SJCRH30 (cell line): ENCODE data around the gene MACF1. TPM values are rescaled to one million over a fixed set of nuclear protein-coding genes. Genes with fewer than 3 reads are reported as not detected.
A peak's percentile ranks its signal among the peaks of the same experiment; 100 is the strongest.

Experiments used
- DNase-seq, 2 experiments: peaks; one replicate each; pipeline ENCODE4 v3.0.0-alpha.2; 2015 to 2020
- H3K27ac ChIP-seq: fragments of 250-450 bp; sonication (Bioruptor Pico); 2 replicates; pipeline ENCODE4 v1.5.1; 2020; ENCODE audit warnings: mild to moderate bottlenecking, moderate library complexity
- H3K27me3 ChIP-seq: fragments of 250-450 bp; sonication (Bioruptor Pico); 2 replicates; pipeline ENCODE4 v1.5.1; 2020; ENCODE audit warnings: mild to moderate bottlenecking, moderate library complexity
- H3K36me3 ChIP-seq: fragments of 250-450 bp; sonication (Bioruptor Pico); 2 replicates; pipeline ENCODE4 v1.5.1; 2020; ENCODE audit warnings: mild to moderate bottlenecking, moderate library complexity
- H3K4me1 ChIP-seq: fragments of 250-450 bp; sonication (Bioruptor Pico); 2 replicates; pipeline ENCODE4 v1.5.1; 2020; ENCODE audit warnings: mild to moderate bottlenecking, moderate library complexity
- H3K4me3 ChIP-seq: fragments of 250-450 bp; sonication (Bioruptor Pico); 2 replicates; pipeline ENCODE4 v1.5.1; 2020; ENCODE audit warnings: mild to moderate bottlenecking, moderate library complexity
- H3K9me3 ChIP-seq: fragments of 250-450 bp; sonication (Bioruptor Pico); replicated peaks from 2 replicates; pipeline ENCODE4 v1.5.1; 2020; ENCODE audit warnings: mild to moderate bottlenecking, moderate library complexity
- total RNA-seq: library from RNA; depleted of rRNA; stranded (reverse); fragments of >200 nt; shearing (Covaris generic); gene quantifications from 2 replicates; pipeline ENCODE4 v1.2.3, GENCODE V29; 2014

Gene MACF1
- total RNA-seq, 1 experiment from 2014 or later, result 172 TPM

GRCh38 chr1:39310691-39311090 is 106.2 kb downstream of the MACF1 start:
- no peaks in the 10 kb centered on the region for H3K27me3 ChIP-seq
- H3K9me3 ChIP-seq, result no peaks in the 10 kb centered on the region
- H3K4me1 ChIP-seq, result no peaks in the 10 kb centered on the region
- no peak for DNase-seq
- H3K4me3 ChIP-seq, result no peak overlapping the region
- H3K36me3 ChIP-seq, result peaks cover 62% of the 10 kb centered on the region
- no peak overlapping the region for H3K27ac ChIP-seq

- H3K36me3 ChIP-seq, result peaks cover 76% of the 10 kb centered on the region
- no peak overlapping the region for H3K27ac ChIP-seq
- no peaks in the 10 kb centered on the region for H3K9me3 ChIP-seq
- no peaks in the 10 kb centered on the region for H3K4me1 ChIP-seq
- no peaks in the 10 kb centered on the region for H3K27me3 ChIP-seq
- H3K4me3 ChIP-seq, result no peak overlapping the region
- DNase-seq, result no peak
Measured at GRCh38 chr1:39317111-39317510, 112.6 kb downstream of the MACF1 start.

- Histone ChIP-seq H3K27me3 (no peaks in the 10 kb centered on the region), H3K27ac (no peak overlapping the region), H3K4me3 (no peak overlapping the region), H3K36me3 (peaks cover 73% of the 10 kb centered on the region), H3K9me3 (no peaks in the 10 kb centered on the region), H3K4me1 (no peaks in the 10 kb centered on the region)
- DNase-seq, result peak in 1 of 2 experiments; percentile 12
Measured at GRCh38 chr1:39317910-39318633, 113.6 kb downstream of the MACF1 start.

DNA sequence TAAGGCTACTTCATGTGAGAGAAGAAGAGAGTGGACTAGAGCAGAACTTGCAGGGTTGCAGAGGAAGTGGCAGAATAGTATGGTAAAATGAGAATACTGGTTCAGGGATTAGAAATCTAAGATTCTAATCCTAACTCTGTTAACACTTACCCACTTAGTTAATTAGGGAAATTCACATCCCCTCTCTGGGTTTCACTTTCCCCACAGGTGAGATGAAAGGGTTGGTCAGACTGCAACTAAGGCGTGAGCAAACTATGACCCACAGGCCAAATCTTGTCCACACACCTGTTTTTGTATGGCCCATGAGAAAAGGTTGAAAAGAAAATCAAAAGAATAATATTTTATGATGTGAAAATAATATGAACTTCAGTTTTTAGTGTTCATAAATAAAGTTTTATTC is 117.5 kb downstream of the MACF1 start:
- H3K27me3 ChIP-seq, result no peaks in the 10 kb centered on the region
- H3K27ac ChIP-seq, result no peak overlapping the region
- H3K4me1 ChIP-seq, result no peaks in the 10 kb centered on the region
- DNase-seq, result no peak
- H3K9me3 ChIP-seq, result no peaks in the 10 kb centered on the region
- peaks cover 76% of the 10 kb centered on the region for H3K36me3 ChIP-seq
- no peak overlapping the region for H3K4me3 ChIP-seq

DNA sequence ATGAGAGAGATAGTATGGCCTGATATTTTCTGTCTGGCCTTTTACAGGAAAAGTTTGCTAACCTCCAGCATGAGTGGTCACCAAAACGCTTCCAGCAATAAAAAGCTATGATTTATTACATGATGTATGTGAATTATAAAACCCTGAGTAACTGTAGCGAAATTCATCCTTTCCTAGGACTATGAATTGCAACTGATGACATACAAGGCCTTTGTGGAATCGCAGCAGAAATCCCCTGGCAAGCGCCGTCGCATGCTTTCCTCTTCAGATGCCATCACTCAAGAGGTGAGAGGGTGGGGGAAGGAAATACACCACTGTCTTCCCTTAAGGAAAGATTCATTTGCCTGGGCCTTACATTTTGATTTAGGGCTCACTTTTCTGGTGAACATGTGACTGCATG is 117.9 kb downstream of the MACF1 start:
- H3K27me3 ChIP-seq, result no peaks in the 10 kb centered on the region
- H3K4me1 ChIP-seq, result no peaks in the 10 kb centered on the region
- no peak overlapping the region for H3K4me3 ChIP-seq
- no peaks in the 10 kb centered on the region for H3K9me3 ChIP-seq
- no peak overlapping the region for H3K27ac ChIP-seq
- no peak for DNase-seq
- peaks cover 76% of the 10 kb centered on the region for H3K36me3 ChIP-seq

DNA sequence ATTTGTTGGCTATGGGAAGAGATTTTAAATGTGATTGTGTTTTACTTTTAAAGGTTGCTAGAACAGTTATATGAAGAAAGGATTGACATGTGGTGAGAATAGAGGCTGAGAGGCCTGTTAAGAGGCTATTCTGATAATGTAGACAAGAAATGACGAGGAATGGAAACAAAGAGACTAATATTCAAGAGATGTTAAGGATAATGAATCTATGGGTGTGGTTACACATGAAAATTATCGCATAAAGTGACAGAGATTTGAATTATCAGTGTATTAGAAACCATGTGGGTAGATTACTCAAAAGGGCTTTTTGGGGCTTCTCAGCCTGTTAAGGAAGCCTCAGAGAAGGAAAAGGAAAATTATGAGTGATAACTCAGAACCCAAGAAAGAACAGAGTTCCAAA is 120.4 kb downstream of the MACF1 start:
- Histone ChIP-seq H3K27me3 (no peaks in the 10 kb centered on the region), H3K9me3 (no peaks in the 10 kb centered on the region), H3K4me1 (no peaks in the 10 kb centered on the region), H3K4me3 (no peak overlapping the region), H3K36me3 (peaks cover 71% of the 10 kb centered on the region), H3K27ac (no peak overlapping the region)
- no peak for DNase-seq

DNA sequence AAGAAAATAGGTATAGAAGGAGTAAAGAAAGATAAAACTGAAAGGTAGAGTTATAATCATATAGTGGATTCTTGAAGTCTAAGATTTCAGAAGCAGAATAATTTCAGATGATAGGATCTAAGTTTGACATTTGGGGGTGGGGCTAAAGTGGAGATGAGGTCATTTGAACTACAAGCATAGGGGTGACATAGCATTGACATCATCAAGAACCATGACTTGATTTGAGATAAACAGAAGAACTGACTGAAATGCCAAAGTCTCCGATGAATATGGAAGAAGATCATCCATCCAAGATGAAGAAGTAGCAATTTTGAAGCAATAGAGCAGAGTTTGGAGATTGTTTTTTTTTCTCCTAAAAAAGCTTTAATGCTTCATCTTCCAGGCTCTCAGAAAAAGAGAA is 122.3 kb downstream of the MACF1 start:
- no peaks in the 10 kb centered on the region for H3K9me3 ChIP-seq
- H3K27me3 ChIP-seq, result no peaks in the 10 kb centered on the region
- peaks cover 63% of the 10 kb centered on the region for H3K36me3 ChIP-seq
- no peak overlapping the region for H3K27ac ChIP-seq
- no peak overlapping the region for H3K4me3 ChIP-seq
- DNase-seq, result no peak
- H3K4me1 ChIP-seq, result no peaks in the 10 kb centered on the region

- H3K27ac ChIP-seq, result no peak overlapping the region
- no peaks in the 10 kb centered on the region for H3K27me3 ChIP-seq
- no peak for DNase-seq
- no peak overlapping the region for H3K4me3 ChIP-seq
- peaks cover 64% of the 10 kb centered on the region for H3K36me3 ChIP-seq
- no peaks in the 10 kb centered on the region for H3K4me1 ChIP-seq
- no peaks in the 10 kb centered on the region for H3K9me3 ChIP-seq
Measured at GRCh38 chr1:39328095-39328494, 123.6 kb downstream of the MACF1 start.

DNA sequence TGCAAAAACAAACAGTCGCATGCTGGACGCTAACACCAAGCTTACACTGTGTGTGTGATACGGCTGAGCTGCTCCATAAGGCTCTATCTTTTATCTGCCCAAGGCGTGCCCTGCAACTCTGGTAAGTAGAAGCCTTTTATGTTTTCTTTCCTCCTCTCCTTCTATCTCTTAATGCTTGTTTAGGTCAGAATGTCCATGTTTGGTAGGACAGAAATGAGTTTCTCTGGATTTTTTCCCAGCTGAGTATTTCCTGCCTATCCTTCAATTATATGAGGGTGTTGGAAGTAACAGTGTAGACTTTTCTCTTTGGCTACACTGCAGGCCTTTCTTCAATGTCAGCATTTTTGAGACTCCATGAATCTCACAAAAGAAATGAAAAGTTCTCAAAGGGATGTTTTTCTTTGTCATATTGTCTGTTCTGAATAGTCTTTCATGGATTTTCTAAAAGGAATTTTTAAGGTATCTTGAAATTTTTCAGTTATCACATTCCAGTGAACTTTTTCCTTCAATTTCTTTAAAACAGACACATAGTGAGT is 124.2 kb downstream of the MACF1 start:
- no peaks in the 10 kb centered on the region for H3K27me3 ChIP-seq
- DNase-seq, result no peak
- H3K9me3 ChIP-seq, result no peaks in the 10 kb centered on the region
- H3K27ac ChIP-seq, result no peak overlapping the region
- no peaks in the 10 kb centered on the region for H3K4me1 ChIP-seq
- H3K4me3 ChIP-seq, result no peak overlapping the region
- peaks cover 64% of the 10 kb centered on the region for H3K36me3 ChIP-seq

DNA sequence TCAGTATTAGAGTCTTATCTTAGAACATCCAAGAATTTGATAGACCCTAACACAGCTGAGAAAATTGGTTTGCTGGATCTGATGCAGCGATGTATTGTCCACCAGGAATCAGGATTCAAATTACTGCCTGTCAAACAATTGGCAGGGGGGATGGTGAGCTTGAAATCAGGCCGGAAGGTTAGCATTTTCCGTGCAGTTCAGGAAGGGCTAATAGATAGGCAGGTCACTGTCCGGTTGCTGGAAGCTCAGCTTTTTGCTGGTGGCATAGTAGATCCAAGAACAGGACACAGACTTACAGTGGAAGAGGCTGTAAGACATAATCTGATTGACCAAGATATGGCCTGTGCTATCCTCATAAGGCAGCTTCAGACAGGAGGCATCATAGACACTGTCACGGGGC is 127.2 kb downstream of the MACF1 start:
- DNase-seq, result no peak
- Histone ChIP-seq H3K4me1 (no peaks in the 10 kb centered on the region), H3K27ac (no peak overlapping the region), H3K27me3 (no peaks in the 10 kb centered on the region), H3K9me3 (no peaks in the 10 kb centered on the region), H3K36me3 (peaks cover 47% of the 10 kb centered on the region), H3K4me3 (no peak overlapping the region)

GRCh38 chr1:39332291-39332690 is 127.8 kb downstream of the MACF1 start:
- no peak for DNase-seq

DNA sequence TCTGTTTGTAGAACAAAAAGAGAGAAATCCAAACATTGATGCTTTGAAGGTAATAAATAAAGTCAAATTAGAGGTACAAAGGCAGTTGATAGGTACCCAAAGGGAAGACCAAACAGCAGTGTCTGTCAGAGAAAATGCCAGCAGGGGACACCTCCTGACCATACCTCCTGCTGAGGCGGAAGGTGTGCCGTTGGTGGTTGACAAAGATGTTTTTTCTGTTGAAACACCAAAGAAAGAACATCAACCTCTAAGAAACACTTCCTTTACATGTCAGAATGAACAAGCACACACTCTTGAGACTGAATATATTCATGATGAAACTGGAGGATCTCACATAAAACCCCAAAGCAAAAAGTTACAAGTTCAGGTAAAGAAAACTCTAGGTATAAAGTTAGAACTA is 128.3 kb downstream of the MACF1 start:
- no peak for DNase-seq
- H3K9me3 ChIP-seq, result no peaks in the 10 kb centered on the region
- H3K4me1 ChIP-seq, result no peaks in the 10 kb centered on the region
- H3K27ac ChIP-seq, result no peak overlapping the region
- no peak overlapping the region for H3K4me3 ChIP-seq
- H3K27me3 ChIP-seq, result no peaks in the 10 kb centered on the region
- H3K36me3 ChIP-seq, result peaks cover 42% of the 10 kb centered on the region

More at GRCh38 chr1:39332291-39332690, 127.8 kb downstream of the MACF1 start:
- no peak overlapping the region for H3K4me3 ChIP-seq
- peaks cover 47% of the 10 kb centered on the region for H3K36me3 ChIP-seq
- no peaks in the 10 kb centered on the region for H3K27me3 ChIP-seq
- H3K27ac ChIP-seq, result no peak overlapping the region
- no peaks in the 10 kb centered on the region for H3K9me3 ChIP-seq
- no peaks in the 10 kb centered on the region for H3K4me1 ChIP-seq

DNA sequence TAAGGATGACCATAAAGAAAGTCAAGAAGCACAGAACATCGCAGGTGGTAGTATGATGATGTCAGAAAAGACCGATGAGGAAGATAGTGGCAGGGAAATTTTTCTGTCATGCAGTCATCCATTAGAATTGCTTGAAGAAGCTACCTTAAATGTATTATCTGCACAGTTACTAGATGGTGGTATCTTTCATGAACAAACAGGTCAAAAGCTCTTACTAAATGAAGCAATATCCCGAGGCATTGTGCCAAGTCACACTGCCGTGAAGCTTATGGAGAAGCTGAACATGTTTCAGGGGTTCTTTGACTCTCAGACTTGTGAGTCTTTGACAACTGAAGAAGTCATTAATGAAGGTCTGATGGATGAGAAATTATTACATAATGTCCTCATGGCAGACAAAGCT is 128.8 kb downstream of the MACF1 start:
- Histone ChIP-seq H3K27ac (no peak overlapping the region), H3K9me3 (no peaks in the 10 kb centered on the region), H3K36me3 (peaks cover 42% of the 10 kb centered on the region), H3K4me3 (no peak overlapping the region), H3K27me3 (no peaks in the 10 kb centered on the region), H3K4me1 (no peaks in the 10 kb centered on the region)
- DNase-seq, result no peak

- no peak overlapping the region for H3K4me3 ChIP-seq
- no peaks in the 10 kb centered on the region for H3K9me3 ChIP-seq
- H3K36me3 ChIP-seq, result peaks cover 51% of the 10 kb centered on the region
- no peaks in the 10 kb centered on the region for H3K4me1 ChIP-seq
- H3K27me3 ChIP-seq, result no peaks in the 10 kb centered on the region
- no peak overlapping the region for H3K27ac ChIP-seq
- no peak for DNase-seq
Measured at GRCh38 chr1:39335216-39335615, 130.7 kb downstream of the MACF1 start.

DNA sequence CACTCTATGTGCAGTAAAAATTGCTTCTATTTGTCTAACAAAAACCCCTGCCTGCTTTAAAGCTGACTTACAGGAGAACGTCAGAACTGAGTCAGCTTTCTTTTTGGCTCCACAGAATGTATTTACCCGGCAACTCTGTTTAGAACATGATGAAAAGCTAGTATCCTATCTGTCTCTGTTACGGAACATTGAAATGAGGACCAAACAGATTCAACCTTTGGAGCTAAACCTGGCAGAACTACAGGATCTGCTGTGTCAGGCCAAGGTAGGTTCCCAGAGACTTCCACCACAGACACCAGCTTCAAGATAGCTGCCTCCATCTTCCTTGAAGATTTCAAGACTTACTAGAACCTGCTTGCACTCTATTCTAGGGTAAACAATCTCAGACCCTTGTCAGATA is 132.6 kb downstream of the MACF1 start:
- Histone ChIP-seq H3K4me3 (no peak overlapping the region), H3K9me3 (no peaks in the 10 kb centered on the region), H3K4me1 (no peaks in the 10 kb centered on the region), H3K36me3 (peaks cover 59% of the 10 kb centered on the region), H3K27ac (no peak overlapping the region), H3K27me3 (no peaks in the 10 kb centered on the region)
- no peak for DNase-seq

DNA sequence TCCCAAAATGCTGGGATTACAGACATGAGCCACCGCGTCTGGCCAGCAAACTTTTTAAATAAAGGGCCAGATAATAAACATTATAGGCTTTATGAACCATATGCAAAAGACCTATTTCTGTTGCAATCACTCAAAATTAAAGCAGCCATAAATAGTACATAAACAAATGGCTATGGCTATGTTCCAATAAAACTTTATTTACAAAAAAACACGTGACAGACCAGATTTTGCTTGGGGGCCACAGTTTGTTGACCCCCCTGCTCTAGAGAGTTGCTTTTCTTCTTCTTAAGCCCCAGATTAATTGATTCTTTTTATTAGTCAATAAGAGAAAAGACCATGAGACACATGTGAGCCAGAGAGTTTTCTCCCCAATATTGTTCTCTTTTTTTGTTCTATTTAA is 138.3 kb downstream of the MACF1 start:
- H3K9me3 ChIP-seq, result no peaks in the 10 kb centered on the region
- H3K4me3 ChIP-seq, result no peak overlapping the region
- H3K4me1 ChIP-seq, result no peaks in the 10 kb centered on the region
- no peaks in the 10 kb centered on the region for H3K27me3 ChIP-seq
- H3K27ac ChIP-seq, result no peak overlapping the region
- DNase-seq, result no peak
- H3K36me3 ChIP-seq, result peaks cover 55% of the 10 kb centered on the region
